Right lobe of liver (tissue), 4 donors: ENCODE data around the gene USP7.

ENCODE experiments used
- CTCF ChIP-seq, 4 donors: fragments of 200-600 bp in 3 of 4; fragments of 450-650 bp in 1 of 4; IDR thresholded peaks; one replicate each; pipeline versions ENCODE4 v1.5.1 to v1.8.0; 2016 to 2022; ENCODE audit warnings: antibody characterized with exemption in 4 of 4, mild to moderate bottlenecking in 2 of 4
- POLR2A ChIP-seq: fragments of 450-650 bp; IDR thresholded peaks from one replicate; pipeline ENCODE4 v1.6.1; 2017; ENCODE audit warnings: antibody characterized with exemption, mild to moderate bottlenecking
- donor health status: DM: no; HTN: no; CAD: no.
- donor health status: DM: no; HTN: no; CAD: no.
- donor health status: DM: no; HTN: yes; CAD: no.

GRCh38 chr16:9012330-9012729, 48.6 kb upstream of the USP7 start:
- no peak for TF ChIP-seq POLR2A
- no peak for TF ChIP-seq CTCF (IDR thresholded peaks at IDR 0.05)
